HFF-Myc (cell line): Measurements from ENCODE around the gene UCKL1.

ENCODE experiments used
- DNase-seq: peaks from one replicate; pipeline ENCODE4 v3.0.0-alpha.2; 2011; ENCODE audit warnings: low read depth; ENCODE audit errors: extremely low read depth
- H3K4me3 ChIP-seq: replicated peaks from 2 replicates; pipeline ENCODE4 v1.5.1; 2011; ENCODE audit warnings: low read depth, mild to moderate bottlenecking, control low read depth, low read length
- TF ChIP-seq, protein P1 (sequence below): IDR thresholded peaks from 2 replicates; pipeline ENCODE4 v1.5.1; 2012; ENCODE audit warnings: mild to moderate bottlenecking, low read depth, low read length, control low read depth; ENCODE audit errors: missing control alignments

The UCKL1 gene

DNA sequence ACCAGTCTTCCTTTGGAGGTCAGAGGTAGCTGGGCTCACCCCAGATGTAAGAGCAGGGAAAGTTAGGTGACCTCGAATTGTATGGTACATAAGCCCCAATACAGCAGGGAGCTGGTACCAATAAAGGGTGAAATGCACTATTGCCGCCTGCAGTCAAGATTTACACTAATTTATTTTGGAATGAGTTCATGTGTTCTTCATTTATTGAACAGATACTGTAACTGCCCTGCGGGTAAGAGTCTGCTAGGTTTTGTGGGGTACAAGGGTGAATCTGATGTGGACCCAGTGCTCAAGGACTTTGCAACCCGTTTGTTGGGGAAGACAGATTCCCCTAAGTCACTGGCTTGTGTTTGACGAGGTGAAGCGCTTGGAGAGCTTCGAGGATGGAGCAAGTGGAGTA lies 63.8 kb downstream of the UCKL1 start:
- DNase-seq: no peak
- H3K4me3 ChIP-seq: no peak overlapping the region
- TF ChIP-seq, protein P1, sequence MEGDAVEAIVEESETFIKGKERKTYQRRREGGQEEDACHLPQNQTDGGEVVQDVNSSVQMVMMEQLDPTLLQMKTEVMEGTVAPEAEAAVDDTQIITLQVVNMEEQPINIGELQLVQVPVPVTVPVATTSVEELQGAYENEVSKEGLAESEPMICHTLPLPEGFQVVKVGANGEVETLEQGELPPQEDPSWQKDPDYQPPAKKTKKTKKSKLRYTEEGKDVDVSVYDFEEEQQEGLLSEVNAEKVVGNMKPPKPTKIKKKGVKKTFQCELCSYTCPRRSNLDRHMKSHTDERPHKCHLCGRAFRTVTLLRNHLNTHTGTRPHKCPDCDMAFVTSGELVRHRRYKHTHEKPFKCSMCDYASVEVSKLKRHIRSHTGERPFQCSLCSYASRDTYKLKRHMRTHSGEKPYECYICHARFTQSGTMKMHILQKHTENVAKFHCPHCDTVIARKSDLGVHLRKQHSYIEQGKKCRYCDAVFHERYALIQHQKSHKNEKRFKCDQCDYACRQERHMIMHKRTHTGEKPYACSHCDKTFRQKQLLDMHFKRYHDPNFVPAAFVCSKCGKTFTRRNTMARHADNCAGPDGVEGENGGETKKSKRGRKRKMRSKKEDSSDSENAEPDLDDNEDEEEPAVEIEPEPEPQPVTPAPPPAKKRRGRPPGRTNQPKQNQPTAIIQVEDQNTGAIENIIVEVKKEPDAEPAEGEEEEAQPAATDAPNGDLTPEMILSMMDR: no peak

DNA sequence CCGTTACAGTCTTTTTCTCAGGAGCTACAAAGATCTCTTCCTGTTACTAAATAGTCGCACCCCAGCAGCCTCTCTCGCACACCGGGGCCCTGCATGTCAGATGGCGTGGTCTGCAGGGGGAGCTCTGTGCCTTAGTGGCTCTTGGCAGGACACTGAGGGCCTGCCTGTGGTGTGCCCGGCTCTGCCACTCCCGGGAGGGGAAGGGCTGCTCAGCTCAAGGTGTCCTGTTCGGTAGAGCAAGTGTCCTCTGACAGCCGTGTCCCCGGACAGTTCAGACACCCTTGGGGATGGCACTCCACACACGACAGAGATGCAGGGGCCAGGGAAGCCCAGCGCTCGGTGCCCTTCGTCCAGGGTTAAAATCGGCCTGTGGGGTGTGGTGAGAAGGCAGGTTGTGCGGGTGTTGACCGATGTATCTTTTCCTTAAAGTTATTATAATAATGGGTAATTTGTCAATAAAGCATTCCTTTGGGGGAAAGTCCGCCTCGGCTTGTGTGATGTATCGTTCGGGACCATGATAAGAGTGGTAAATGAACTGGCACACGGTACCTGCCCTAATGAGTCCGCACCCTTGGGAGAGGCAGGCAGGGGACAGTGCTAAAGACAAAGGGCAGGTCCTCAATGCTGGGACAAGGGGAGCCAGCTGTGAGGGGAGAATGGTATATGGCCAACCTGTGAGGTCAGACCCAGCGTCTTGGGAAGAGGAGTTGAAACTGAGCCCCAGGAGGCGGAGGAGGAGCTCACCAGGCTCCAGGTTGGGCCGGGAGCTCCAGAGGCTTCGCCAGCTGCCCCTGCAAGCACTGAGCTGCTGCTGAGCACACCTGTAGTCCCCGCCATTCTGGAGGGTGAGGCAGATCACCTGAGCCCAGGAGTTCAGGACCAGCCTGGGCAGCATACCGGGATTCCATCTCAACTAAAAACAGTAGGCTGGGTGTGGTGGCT lies 64.9 kb downstream of the UCKL1 start:
- DNase-seq: no peak
- no peak overlapping the region for H3K4me3 ChIP-seq
- TF ChIP-seq, protein P1: no peak

DNA sequence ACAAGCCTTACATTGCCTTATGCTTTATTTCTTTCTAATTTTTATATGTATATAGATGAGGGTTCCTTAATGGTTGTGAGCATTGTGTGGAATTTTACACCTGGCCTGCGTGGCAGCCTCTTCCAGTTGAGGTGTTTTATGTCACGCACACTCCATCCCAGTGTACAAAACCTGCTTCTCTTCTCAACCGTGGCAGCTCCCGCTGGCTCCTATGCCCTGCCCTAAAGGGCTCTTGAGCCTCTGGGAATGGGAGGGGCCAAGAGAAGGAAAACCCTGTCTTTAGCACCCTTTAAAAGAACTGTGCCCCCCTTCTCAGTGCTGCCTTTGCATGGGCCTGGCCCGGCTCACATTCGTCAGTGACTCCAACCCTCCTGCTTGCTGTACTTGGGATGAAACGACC lies 65.6 kb downstream of the UCKL1 start:
- TF ChIP-seq, protein P1: no peak
- no peak overlapping the region for H3K4me3 ChIP-seq
- DNase-seq: no peak

DNA sequence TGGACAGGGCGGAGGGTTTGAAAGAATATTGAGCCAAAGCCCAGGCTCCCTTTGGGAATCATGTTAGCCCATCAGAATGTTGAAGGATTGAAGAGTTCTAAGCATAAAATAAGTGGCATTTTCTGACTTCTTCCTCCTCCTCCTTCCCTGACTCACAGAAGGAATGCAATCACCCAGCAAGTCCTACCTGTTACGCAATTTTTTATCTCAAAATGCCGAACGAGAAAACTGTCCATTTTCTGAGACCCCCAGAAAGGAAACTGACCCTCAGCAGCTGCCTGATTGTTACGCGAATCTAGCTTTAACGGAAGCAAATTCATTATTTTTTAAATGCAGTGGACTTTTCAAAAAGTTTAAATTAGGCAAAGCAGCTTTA lies 66.0 kb downstream of the UCKL1 start:
- TF ChIP-seq, protein P1: no peak
- no peak overlapping the region for H3K4me3 ChIP-seq
- no peak for DNase-seq
